Measurements from ENCODE around the gene MEG3.

Gene MEG3

DNA sequence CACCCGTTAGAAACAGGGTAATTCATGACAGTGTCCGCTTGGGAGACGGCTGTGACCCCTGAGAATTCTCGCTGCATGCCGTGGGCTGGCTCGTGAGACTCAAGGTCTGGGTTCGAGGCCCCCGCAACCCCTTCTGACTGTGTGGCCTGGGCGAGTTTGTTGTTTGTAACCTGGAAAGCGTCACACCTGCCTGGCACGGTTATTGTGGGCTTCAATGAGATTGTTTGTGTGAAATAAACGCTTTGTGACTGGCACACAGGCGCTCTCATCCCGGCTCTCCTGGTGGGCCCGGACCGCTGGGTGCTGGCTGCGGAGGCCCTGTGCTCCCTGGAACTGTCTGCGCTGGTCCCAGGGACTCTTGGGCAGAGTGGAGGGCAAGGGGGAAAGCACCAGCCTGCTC is 33.9 kb downstream of the MEG3 start:
- DNase-seq (ENCODE audit: insufficient read length, low spot score), result no peak
- no peak for FAIRE-seq
- TF ChIP-seq POU2F2 (IDR thresholded peaks at IDR 0.05; ENCODE audit: low read depth, low read length), result no peak
- TF ChIP-seq POLR2A (IDR thresholded peaks at IDR 0.05; ENCODE audit: low read depth, low read length), result no peak
- TF ChIP-seq TAF1 (IDR thresholded peaks at IDR 0.05; ENCODE audit: low read depth, low read length), result no peak
- no peak for TF ChIP-seq SPI1 (IDR thresholded peaks at IDR 0.05; ENCODE audit: low read depth, low read length)
- TF ChIP-seq POLR2AphosphoS5 (IDR thresholded peaks at IDR 0.05; ENCODE audit: low read depth, low read length), result no peak
- TF ChIP-seq PAX5 (IDR thresholded peaks at IDR 0.05; ENCODE audit: insufficient read depth, low read length, severe bottlenecking), result no peak

DNA sequence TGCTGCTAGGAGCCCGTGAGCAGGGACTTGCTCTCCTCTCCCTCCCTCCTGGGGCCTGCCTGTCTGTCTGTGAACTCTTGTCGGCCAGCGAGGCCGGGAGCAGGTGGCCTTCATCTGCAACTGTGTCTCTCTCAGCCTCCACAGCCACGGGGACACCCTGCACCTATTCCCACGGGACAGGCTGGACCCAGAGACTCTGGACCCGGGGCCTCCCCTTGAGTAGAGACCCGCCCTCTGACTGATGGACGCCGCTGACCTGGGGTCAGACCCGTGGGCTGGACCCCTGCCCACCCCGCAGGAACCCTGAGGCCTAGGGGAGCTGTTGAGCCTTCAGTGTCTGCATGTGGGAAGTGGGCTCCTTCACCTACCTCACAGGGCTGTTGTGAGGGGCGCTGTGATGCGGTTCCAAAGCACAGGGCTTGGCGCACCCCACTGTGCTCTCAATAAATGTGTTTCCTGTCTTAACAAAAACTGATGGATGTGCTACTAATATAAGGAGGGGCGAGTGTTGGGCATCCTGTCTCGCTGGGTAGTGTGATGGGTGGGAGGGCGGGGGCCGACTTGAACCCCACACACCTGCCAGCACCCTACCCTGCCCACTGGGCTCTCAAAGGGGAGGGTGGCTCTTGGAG is 34.8 kb downstream of the MEG3 start:
- no peak for DNase-seq (ENCODE audit: insufficient read length, low spot score)
- FAIRE-seq, result no peak
- no peak for TF ChIP-seq SPI1 (IDR thresholded peaks at IDR 0.05; ENCODE audit: low read depth, low read length)
- no peak for TF ChIP-seq POLR2AphosphoS5 (IDR thresholded peaks at IDR 0.05; ENCODE audit: low read depth, low read length)
- no peak for TF ChIP-seq POLR2A (IDR thresholded peaks at IDR 0.05; ENCODE audit: low read depth, low read length)
- TF ChIP-seq POU2F2 (IDR thresholded peaks at IDR 0.05; ENCODE audit: low read depth, low read length), result no peak
- TF ChIP-seq PAX5 (IDR thresholded peaks at IDR 0.05; ENCODE audit: insufficient read depth, low read length, severe bottlenecking), result no peak
- no peak for TF ChIP-seq TAF1 (IDR thresholded peaks at IDR 0.05; ENCODE audit: low read depth, low read length)

DNA sequence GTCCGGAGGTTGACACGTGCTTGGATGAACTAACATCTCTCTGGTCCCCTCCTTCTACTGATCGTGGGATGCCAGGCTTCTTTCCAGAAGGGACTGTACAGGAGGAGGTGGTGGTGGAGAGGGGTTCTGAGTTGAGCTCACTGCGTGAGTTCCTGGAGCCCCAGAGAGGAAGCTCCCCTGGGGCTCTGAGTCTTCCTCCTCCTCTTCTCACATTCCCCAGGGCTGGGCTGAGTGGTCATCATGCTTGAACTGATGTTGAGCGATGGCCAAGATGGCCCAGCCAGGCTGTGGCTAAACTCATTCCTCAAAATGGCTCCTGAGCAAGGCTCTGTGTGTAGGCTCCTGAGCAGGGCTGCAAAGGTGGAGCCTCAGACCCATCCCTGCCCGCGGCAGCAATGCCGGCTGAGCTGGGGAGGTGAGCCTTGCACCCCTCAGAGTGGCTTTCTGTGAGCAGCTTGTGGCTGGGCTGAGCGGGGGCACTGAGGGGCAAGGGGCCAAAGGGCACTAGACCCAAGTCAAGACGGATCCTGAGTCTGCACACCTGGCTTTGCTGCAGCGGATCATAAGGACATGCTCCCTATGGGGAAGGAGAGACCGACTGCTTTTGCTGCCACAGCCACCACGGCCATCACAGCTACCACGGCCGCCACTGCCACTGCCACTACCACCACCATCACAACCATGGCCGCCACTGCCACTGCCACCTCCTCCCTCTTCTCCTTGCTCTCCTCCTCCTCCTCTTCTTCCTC is 35.4 kb downstream of the MEG3 start:
- TF ChIP-seq TAF1 (IDR thresholded peaks at IDR 0.05; ENCODE audit: low read depth, low read length) (no peak), PAX5 (IDR thresholded peaks at IDR 0.05; ENCODE audit: insufficient read depth, low read length, severe bottlenecking) (no peak), POU2F2 (IDR thresholded peaks at IDR 0.05; ENCODE audit: low read depth, low read length) (no peak), POLR2A (IDR thresholded peaks at IDR 0.05; ENCODE audit: low read depth, low read length) (no peak), POLR2AphosphoS5 (IDR thresholded peaks at IDR 0.05; ENCODE audit: low read depth, low read length) (no peak), SPI1 (IDR thresholded peaks at IDR 0.05; ENCODE audit: low read depth, low read length) (no peak)
- DNase-seq (ENCODE audit: insufficient read length, low spot score) (no peak), FAIRE-seq (no peak)

DNA sequence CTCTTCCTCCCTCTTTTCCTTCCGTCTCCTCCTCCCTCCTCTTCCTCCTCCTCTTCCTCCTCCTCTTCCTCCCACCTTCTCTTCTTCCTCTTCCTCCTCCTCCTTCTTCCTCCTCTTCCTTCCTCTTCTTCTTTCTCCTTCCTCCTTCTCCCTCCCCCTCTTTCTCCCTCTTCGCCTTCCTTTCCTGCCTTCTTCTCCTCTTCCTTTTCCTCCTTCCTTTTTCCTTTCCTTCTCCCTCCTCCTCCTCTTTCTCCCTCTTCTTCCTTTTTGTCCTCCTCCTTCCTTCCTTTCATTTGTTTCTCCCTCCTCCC is 36.0 kb downstream of the MEG3 start:
- TF ChIP-seq TAF1 (IDR thresholded peaks at IDR 0.05; ENCODE audit: low read depth, low read length), result no peak
- no peak for TF ChIP-seq PAX5 (IDR thresholded peaks at IDR 0.05; ENCODE audit: insufficient read depth, low read length, severe bottlenecking)
- TF ChIP-seq SPI1 (IDR thresholded peaks at IDR 0.05; ENCODE audit: low read depth, low read length), result no peak
- no peak for TF ChIP-seq POLR2AphosphoS5 (IDR thresholded peaks at IDR 0.05; ENCODE audit: low read depth, low read length)
- no peak for TF ChIP-seq POLR2A (IDR thresholded peaks at IDR 0.05; ENCODE audit: low read depth, low read length)
- TF ChIP-seq POU2F2 (IDR thresholded peaks at IDR 0.05; ENCODE audit: low read depth, low read length), result no peak
- DNase-seq (ENCODE audit: insufficient read length, low spot score), result no peak
- no peak for FAIRE-seq

DNA sequence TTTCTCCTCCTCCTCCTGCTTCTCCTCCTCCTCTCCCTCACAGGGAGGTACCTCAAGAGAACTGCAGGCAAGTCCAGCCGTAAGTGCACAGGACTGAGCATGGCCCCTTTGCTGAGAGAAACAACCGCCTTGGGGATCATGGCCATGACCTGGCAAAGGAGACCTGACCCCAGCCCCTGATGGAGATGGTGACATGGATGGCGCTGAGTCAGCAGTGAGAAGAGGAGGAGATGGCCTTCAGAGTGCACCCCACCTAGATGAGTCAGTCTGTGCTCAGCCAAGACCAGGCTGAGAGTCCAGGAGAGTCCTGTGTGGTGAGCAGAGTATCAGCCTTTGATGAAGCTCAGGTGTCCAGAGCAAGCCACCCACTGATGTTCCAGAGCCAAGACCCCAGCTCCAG is 36.4 kb downstream of the MEG3 start:
- DNase-seq (ENCODE audit: insufficient read length, low spot score), result no peak
- TF ChIP-seq PAX5 (IDR thresholded peaks at IDR 0.05; ENCODE audit: insufficient read depth, low read length, severe bottlenecking), result no peak
- TF ChIP-seq SPI1 (IDR thresholded peaks at IDR 0.05; ENCODE audit: low read depth, low read length), result no peak
- TF ChIP-seq POLR2AphosphoS5 (IDR thresholded peaks at IDR 0.05; ENCODE audit: low read depth, low read length), result no peak
- no peak for TF ChIP-seq POLR2A (IDR thresholded peaks at IDR 0.05; ENCODE audit: low read depth, low read length)
- no peak for TF ChIP-seq POU2F2 (IDR thresholded peaks at IDR 0.05; ENCODE audit: low read depth, low read length)
- no peak for TF ChIP-seq TAF1 (IDR thresholded peaks at IDR 0.05; ENCODE audit: low read depth, low read length)
- no peak for FAIRE-seq

DNA sequence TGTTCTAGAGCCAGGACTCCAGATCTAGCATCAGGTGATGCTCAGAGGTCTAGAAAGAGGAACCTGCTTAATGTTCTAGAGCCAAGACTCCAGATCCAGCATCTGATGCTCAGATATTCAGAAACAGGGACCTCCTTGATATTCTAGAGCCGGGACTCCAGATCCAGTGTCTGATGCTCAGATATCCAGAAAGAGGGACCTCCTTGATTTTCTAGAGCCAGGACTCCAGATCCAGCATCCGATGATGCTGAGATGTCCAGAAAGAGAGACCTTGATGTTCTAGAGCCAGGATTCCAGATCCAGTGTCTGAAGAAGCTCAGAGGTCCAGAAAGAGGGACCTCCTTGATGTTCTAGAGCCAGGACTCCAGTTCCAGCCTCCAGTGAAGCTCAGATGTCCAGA is 36.9 kb downstream of the MEG3 start:
- no peak for TF ChIP-seq TAF1 (IDR thresholded peaks at IDR 0.05; ENCODE audit: low read depth, low read length)
- no peak for TF ChIP-seq POLR2AphosphoS5 (IDR thresholded peaks at IDR 0.05; ENCODE audit: low read depth, low read length)
- no peak for TF ChIP-seq POLR2A (IDR thresholded peaks at IDR 0.05; ENCODE audit: low read depth, low read length)
- TF ChIP-seq PAX5 (IDR thresholded peaks at IDR 0.05; ENCODE audit: insufficient read depth, low read length, severe bottlenecking), result no peak
- TF ChIP-seq POU2F2 (IDR thresholded peaks at IDR 0.05; ENCODE audit: low read depth, low read length), result no peak
- TF ChIP-seq SPI1 (IDR thresholded peaks at IDR 0.05; ENCODE audit: low read depth, low read length), result no peak
- DNase-seq (ENCODE audit: insufficient read length, low spot score) (no peak), FAIRE-seq (no peak)

DNA sequence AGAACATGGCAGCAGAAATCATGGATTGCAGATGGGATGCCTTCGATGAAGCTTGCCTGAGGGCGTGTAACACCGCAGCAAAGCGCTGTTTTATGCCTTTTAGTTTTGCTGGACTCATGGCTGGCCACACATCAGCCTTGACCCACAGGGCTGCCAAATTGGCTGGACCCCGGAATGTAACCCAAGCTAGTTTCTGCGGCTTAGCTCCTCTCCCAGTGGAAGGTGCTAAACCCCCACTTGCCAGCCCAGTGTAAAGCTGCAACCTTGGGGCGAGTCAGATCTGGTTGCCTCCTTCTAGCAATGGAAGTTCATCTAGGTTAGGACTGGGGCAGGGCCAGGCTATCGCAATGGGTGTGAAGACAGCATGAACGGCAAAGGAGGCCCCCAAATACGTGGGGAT is 38.3 kb downstream of the MEG3 start:
- no peak for TF ChIP-seq TAF1 (IDR thresholded peaks at IDR 0.05; ENCODE audit: low read depth, low read length)
- TF ChIP-seq POU2F2 (IDR thresholded peaks at IDR 0.05; ENCODE audit: low read depth, low read length), result no peak
- TF ChIP-seq PAX5 (IDR thresholded peaks at IDR 0.05; ENCODE audit: insufficient read depth, low read length, severe bottlenecking), result no peak
- FAIRE-seq (no peak), DNase-seq (ENCODE audit: insufficient read length, low spot score) (no peak)

DNA sequence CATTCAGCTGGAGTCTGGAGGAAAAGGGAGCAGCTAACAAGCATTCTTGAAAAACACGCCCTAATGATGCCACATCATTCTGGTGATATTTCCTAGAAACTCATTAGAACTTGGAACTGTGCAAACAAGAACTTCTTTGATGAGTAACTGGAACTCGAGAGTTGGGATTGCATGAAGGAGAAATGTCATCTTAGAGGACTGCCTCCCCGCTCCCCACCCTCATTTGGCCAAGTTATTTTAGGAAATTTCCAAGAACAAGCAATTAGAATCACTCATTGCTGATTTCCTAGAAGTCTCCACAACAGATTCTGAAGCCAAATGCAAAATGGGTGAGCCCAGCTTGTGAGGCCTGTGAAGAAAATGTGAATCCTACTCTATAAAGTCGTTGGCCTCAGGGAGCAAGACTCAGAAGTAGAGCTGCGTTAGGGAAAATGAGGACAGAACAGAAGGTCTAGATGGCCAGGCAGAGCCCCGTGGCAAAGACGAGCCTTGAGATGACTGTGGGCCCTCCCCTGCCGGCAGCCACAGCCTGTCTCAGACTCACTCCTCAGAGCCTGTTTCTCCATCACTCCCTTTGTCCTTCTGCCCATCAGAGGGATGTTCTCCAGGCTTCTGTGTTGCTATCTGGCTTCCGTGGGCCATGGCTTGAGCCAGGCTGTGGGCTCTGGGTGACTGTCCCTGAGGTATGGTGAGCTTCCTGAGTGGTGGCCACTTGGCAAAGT is 39.2 kb downstream of the MEG3 start:
- no peak for FAIRE-seq
- no peak for DNase-seq (ENCODE audit: insufficient read length, low spot score)
- TF ChIP-seq SPI1 (IDR thresholded peaks at IDR 0.05; ENCODE audit: low read depth, low read length) (no peak), PAX5 (IDR thresholded peaks at IDR 0.05; ENCODE audit: insufficient read depth, low read length, severe bottlenecking) (no peak), POU2F2 (IDR thresholded peaks at IDR 0.05; ENCODE audit: low read depth, low read length) (no peak)

DNA sequence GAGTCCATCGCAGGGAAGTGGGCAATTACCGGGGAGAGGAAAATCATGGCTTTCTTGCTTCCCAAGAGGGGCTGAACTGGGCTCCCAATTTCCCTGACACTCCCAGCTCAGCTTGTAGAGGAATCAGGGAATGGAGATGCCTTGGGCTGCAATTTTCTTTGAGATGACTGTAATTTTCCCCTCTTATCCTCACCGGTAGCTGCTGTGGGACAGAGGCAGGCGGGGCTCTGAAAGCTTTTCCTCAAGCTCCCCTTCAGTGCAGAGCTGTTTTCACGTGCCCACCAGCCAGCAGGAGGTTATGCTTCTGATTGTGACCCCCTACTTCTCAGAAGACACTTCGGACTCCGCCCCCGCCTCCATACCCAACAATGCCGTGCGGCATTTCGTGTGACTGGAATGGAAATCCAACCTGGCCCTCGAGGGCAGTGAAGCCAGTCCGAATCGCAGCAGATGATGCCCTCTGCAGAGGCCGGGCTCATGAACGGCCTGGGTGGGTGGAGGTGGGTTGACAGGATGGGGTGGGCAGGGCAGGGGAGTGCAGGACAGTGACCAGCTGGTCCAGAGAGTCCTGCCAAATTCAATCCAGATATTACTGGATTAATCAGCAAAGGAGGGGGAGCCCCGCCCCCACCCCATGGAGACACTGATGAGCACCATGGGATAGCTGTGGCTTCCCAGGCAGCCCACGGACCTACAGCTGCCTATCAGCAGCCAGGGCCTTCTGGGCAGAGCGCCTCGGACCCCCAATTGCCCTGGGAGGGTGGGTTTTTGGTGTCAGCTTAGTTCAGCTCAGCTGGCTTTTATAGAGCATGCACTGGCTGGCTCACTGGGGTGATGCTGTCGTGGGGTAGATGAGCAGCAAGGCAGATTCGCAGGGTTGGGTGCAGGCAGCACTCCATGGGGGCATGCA is 40.0 kb downstream of the MEG3 start:
- no peak for TF ChIP-seq POLR2AphosphoS5 (IDR thresholded peaks at IDR 0.05; ENCODE audit: low read depth, low read length)
- TF ChIP-seq TAF1 (IDR thresholded peaks at IDR 0.05; ENCODE audit: low read depth, low read length), result no peak
- TF ChIP-seq PAX5 (IDR thresholded peaks at IDR 0.05; ENCODE audit: insufficient read depth, low read length, severe bottlenecking), result no peak
- no peak for TF ChIP-seq POU2F2 (IDR thresholded peaks at IDR 0.05; ENCODE audit: low read depth, low read length)
- TF ChIP-seq SPI1 (IDR thresholded peaks at IDR 0.05; ENCODE audit: low read depth, low read length), result no peak
- TF ChIP-seq POLR2A (IDR thresholded peaks at IDR 0.05; ENCODE audit: low read depth, low read length), result no peak
- FAIRE-seq (no peak), DNase-seq (ENCODE audit: insufficient read length, low spot score) (no peak)
